Type B pancreatic cell (in vitro differentiated cells): Measurements from ENCODE around the gene MCHR2. TPM values are rescaled to one million over a fixed set of nuclear protein-coding genes. Genes with fewer than 3 reads are reported as not detected.

ENCODE experiments used
- DNase-seq: peaks from one replicate; pipeline ENCODE4 v3.0.0; 2021; ENCODE audit warnings: mixed read lengths; ENCODE audit not compliant: unreplicated experiment; ENCODE audit errors: extremely low spot score
- H3K27ac Mint-ChIP-seq: 2 replicates; pipeline ENCODE4 v1.8.0; 2021; ENCODE audit warnings: mild to moderate bottlenecking, mixed read lengths
- H3K27me3 Mint-ChIP-seq: 2 replicates; pipeline ENCODE4 v1.8.0; 2021; ENCODE audit warnings: mixed read lengths
- H3K36me3 Mint-ChIP-seq: 2 replicates; pipeline ENCODE4 v1.8.0; 2021; ENCODE audit warnings: mixed read lengths
- H3K4me1 Mint-ChIP-seq: one replicate; pipeline ENCODE4 v1.8.0; 2021; ENCODE audit warnings: mixed read lengths; ENCODE audit not compliant: unreplicated experiment
- H3K4me3 Mint-ChIP-seq: 2 replicates; pipeline ENCODE4 v1.8.0; 2021; ENCODE audit warnings: mild to moderate bottlenecking, mixed read lengths
- H3K9me3 Mint-ChIP-seq: 2 replicates; pipeline ENCODE4 v1.8.0; 2021; ENCODE audit warnings: mixed read lengths
- total RNA-seq: library from RNA; stranded (reverse); gene quantifications from 2 replicates; pipeline ENCODE4 v1.2.1, GENCODE V29; 2021; ENCODE audit warnings: low replicate concordance
- TF ChIP-seq, protein P1 (sequence below): fragments of 200-600 bp; sonication (generic); conservative IDR thresholded peaks from 2 replicates; pipeline ENCODE4 v1.5.0; 2021; ENCODE audit warnings: antibody characterized with exemption, mild to moderate bottlenecking

Gene MCHR2
- total RNA-seq, 1 donor from 2014 or later, result not detected

DNA sequence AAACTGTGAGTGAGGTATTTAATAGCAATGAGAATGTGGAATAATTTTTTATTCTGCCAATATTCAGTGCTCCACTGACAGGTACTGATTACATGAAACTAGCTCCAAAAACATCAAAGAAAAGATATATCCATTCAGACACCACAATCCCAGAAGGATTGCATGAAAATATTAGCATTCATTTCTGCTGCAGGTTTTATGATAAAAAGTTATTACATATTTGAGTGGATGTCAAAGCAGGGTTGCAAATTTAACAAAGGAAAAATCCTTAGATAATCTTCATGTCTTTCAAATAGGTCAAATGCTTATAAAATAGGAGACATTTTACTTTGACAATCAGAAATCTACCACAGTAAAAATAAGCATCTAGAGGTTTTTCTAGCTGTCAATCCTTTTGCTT is 13.3 kb downstream of the MCHR2 start:
- TF ChIP-seq, protein P1, sequence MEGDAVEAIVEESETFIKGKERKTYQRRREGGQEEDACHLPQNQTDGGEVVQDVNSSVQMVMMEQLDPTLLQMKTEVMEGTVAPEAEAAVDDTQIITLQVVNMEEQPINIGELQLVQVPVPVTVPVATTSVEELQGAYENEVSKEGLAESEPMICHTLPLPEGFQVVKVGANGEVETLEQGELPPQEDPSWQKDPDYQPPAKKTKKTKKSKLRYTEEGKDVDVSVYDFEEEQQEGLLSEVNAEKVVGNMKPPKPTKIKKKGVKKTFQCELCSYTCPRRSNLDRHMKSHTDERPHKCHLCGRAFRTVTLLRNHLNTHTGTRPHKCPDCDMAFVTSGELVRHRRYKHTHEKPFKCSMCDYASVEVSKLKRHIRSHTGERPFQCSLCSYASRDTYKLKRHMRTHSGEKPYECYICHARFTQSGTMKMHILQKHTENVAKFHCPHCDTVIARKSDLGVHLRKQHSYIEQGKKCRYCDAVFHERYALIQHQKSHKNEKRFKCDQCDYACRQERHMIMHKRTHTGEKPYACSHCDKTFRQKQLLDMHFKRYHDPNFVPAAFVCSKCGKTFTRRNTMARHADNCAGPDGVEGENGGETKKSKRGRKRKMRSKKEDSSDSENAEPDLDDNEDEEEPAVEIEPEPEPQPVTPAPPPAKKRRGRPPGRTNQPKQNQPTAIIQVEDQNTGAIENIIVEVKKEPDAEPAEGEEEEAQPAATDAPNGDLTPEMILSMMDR, result no peak
- no peaks in the 10 kb centered on the region for H3K36me3 Mint-ChIP-seq
- DNase-seq, result no peak
- no peak overlapping the region for H3K27ac Mint-ChIP-seq
- H3K4me3 Mint-ChIP-seq, result no peak overlapping the region
- H3K27me3 Mint-ChIP-seq, result no peaks in the 10 kb centered on the region
- H3K9me3 Mint-ChIP-seq, result no peaks in the 10 kb centered on the region
- H3K4me1 Mint-ChIP-seq, result no peaks in the 10 kb centered on the region

DNA sequence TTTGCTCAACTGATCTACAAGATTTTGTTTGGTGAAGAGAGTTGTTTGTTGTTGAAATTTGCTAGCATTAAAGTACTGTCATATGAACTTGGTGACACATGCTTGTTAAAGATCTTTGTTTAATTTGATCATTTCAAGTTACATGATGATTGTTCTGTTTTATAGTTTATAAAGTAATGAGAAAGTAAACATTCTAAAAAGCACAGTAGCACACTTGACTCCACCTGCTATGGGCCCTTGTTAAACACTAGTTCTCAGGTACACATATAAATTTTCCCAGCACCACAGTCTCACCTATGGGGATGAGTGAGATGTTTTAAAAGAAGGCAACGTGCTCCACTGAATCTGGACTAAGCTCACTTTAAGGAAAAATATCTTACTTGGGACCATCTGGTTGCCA is 14.1 kb downstream of the MCHR2 start:
- no peaks in the 10 kb centered on the region for H3K9me3 Mint-ChIP-seq
- H3K36me3 Mint-ChIP-seq, result no peaks in the 10 kb centered on the region
- DNase-seq, result no peak
- no peak overlapping the region for H3K27ac Mint-ChIP-seq
- H3K4me1 Mint-ChIP-seq, result no peaks in the 10 kb centered on the region
- TF ChIP-seq, protein P1, result no peak
- no peak overlapping the region for H3K4me3 Mint-ChIP-seq
- no peaks in the 10 kb centered on the region for H3K27me3 Mint-ChIP-seq

DNA sequence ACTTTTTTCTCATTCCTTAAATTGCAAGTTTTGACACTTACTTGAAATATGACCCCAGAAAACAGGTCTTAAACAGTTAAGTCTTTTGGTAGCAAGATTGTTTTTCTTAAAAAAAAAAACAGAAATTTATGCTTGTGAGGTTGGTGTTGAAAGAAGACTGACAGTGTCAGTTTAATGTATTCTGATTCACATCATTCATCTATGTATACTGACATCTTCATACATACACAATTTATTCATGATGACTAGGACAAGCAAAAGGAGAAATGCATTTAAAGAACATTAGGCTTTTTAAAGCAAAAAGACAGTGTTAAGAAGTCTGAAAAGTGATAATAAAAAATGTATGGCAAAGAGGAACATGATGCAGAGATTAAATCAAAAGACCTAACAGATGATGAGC is 27.0 kb downstream of the MCHR2 start:
- Mint-ChIP-seq H3K4me3 (no peak overlapping the region), H3K36me3 (no peaks in the 10 kb centered on the region), H3K9me3 (no peaks in the 10 kb centered on the region), H3K4me1 (no peaks in the 10 kb centered on the region), H3K27ac (no peak overlapping the region), H3K27me3 (peaks cover 6% of the 10 kb centered on the region)
- DNase-seq, result no peak
- TF ChIP-seq, protein P1, result no peak

DNA sequence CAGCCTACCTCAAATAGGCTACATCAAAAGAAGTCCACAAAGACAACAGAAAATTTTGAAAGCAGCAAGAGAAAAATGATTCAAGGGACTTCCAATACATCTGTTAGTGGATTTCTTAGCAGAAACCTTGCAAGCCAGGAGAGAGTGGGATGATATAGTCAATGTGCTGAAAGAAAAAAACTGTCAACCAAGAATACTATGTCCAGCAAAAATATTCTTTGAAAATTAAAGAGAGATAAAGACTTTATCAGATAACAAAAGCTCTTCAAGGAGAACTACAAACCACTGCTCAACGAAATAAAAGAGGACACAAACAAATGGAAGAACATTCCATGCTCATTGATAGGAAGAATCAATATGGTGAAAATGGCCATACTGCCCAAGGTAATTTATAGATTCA is 34.0 kb downstream of the MCHR2 start:
- Mint-ChIP-seq H3K27ac (no peak overlapping the region), H3K4me3 (no peak overlapping the region), H3K4me1 (no peaks in the 10 kb centered on the region), H3K9me3 (peaks cover 6% of the 10 kb centered on the region), H3K36me3 (no peaks in the 10 kb centered on the region), H3K27me3 (peaks cover 6% of the 10 kb centered on the region)
- TF ChIP-seq, protein P1, result no peak
- no peak for DNase-seq

DNA sequence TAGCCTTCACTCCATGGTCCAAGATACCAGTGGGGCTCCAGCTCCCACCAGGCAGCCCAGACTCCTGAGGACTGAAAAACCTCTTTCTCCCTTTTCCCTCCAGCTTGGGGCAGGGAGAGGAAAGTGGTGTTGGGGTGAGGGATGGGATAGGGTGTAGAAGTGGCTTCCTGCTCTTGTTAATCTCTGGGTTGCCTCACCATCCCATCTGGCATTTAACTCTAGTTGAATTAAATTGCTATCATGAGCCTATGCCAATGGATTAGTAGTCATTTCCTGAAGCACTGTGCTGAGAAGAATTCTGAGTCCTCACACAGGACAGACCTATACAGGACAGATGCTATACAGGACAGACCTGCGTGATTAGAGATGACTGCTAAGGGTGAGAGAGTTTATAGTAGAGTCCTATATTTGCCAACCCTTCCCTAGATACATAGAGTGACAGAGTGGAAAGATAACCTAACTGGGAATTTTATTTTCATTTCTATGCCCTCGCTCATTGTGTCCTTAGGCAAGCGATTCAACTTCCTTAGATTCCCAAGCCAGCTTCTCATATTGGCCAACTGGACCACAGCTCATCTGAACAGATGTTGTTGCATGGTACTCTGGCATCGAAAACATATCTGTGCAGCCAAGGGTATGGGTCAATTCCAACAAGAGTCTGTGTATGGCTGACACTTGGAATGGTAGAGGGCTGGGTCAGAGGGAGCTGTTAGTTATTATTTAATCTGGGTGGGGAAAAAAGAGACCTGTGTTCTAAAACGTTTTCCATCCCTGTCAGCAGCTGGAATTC is 42.8 kb downstream of the MCHR2 start:
- no peaks in the 10 kb centered on the region for H3K9me3 Mint-ChIP-seq
- TF ChIP-seq, protein P1, result no peak
- no peaks in the 10 kb centered on the region for H3K27me3 Mint-ChIP-seq

More for the DNA sequence above, 42.8 kb downstream of the MCHR2 start:
- Mint-ChIP-seq H3K27ac (no peak overlapping the region), H3K4me1 (no peaks in the 10 kb centered on the region), H3K4me3 (no peak overlapping the region), H3K36me3 (no peaks in the 10 kb centered on the region)
- DNase-seq, result no peak
